Stimulated activated CD4-positive, alpha-beta T cell treated with anti-CD3 and anti-CD28 coated beads, TNF-alpha, amount 100 ng/mL, for 48 hours (primary cell): ENCODE results near the gene EEF1AKMT2.

ENCODE experiments used
- DNase-seq, 3 donors: peaks; one replicate each; pipeline ENCODE4 v3.0.0-alpha.2; 2020; ENCODE audit warnings: low read depth in 3 of 3

Gene EEF1AKMT2

DNA sequence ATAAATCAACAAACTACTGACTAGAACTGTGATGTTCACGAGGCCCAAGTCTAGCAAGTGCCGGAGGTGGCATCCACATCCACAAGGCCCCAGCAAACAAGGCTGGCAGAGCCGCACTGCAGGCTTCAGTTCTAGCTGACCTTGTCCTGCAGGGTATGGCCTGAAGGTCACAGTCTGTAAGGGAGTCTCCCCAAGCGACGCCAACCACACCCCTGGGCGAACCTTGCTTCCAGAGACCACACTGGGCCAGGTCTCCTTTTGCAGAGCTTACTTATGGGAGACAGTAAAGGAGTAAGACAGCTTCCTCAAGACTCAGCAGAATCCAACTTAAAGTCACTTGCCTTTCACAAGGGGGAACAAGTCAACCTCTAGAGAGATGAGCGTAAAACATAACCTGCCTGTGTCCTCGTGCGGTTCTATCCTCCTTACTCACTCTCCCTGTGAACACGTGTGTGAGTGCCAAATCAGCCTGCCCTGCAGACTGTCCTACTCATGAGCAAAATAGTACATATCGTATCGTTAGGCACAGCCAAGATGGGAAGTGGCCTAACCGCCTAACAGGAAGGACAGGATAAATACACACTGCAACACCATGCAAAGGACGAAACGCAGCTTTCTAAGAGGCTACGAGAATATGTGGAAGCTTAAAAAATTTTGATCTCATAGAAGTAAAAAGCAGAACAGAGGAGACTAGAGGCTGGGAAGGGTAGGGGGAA, 70.2 kb downstream of the EEF1AKMT2 start:
- DNase-seq = no peak

DNA sequence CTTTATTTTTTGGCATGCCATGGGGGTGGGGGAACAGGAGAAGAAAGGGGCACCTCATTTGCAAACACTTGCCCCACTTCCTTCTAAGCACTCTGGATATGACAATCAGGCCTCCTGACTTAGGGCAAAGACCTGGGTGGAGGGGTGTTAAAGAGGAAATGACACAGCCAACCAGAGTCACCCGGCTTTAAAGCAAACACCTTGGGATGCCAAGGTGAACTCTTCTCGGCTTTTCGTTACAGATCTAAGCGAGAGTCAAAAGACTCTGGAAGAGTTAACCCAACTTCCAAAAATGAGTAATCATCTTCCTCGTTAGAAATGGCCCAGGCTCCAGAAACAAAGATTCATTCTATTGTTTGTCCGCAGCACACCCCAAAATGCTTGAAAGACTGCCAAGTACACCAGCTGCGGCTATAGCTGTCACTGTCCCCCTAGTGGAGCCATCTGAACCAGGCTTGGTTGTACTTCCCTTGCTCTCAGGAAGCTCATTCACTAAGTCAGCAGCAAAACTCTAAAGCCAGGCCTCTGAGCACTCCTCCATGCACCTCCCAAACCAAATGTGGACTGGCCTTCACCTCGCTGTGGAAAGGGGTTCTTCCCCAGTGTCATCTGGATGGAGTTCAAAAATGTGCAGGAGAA, 72.4 kb downstream of the EEF1AKMT2 start:
- DNase-seq = peak in 1 of 3 donors; percentile 56

DNA sequence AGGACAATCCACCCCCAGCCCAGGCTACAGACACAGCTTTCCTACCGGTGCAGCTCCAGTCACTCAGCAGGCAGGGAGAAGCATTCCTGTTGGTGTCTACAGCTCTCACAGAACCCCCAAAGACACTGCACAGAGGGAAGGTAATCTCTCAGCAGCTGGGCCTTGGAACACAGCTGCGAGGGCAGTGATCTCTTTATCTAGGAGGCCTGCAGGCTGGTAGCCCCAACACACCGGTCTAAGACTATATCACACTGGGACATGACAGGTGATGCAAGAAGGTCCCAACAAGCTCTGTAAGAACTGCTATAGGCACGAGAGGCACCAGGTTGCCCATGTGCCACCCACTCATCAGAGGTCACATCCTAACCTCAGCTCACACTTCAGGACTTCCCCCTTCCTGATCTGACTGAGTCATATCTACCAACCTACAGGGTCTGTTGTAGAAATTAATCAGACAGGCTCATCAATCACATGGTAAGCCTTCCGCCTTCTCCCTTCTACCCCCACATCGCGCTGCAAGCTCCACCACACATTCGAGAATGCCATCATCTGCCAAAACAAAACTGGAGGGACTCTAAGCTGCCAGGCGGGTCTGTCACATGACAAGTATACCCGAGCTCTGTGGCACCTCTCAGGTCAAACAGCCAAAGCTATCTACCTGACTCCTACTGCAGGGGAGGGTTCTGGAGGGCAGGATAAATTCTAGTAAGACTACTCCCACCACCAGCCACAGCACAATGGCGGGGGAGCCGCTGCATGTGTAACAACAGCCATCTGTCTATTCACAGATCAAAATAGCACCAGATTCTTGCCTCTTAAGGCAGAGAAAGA, 73.6 kb downstream of the EEF1AKMT2 start:
- DNase-seq = peak in 2 of 3 donors; percentile 65 to 80

DNA sequence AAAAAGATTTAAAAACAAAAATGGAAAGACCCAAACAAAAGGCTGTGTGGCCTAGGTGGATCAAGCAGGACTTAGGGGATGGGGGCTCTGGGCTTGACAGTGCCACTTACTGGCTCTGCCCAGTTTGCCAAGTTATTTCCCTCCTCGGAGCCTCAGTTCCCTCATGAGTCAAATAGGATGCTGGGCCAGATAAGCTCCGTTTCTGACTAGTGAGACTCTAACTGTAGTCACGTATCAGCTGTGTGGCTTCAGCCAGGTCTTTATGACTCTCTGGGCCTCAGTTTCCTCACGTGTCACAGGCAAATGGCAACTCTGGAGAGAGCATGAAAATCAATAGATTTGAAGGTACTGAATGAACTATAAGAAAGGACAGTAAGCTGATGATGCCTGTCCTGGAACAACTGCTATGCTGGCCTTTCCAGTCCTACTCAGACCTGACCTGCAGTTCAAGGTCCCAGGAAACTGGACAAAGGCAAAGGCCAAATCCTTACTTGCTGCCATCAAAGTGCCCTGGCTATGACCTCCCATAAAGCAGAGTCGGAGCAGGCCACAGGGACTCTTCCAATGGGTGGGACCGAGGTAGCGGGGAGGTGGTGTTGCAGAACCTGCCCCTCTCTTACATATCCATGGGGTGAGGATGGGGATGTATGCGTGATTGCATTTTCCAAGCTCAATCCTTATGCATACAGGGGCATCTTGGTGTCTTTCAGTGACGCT, 74.5 kb downstream of the EEF1AKMT2 start:
- no peak for DNase-seq

GRCh38 chr10:124716369-124716768, 75.3 kb downstream of the EEF1AKMT2 start:
- no peak for DNase-seq

- DNase-seq = no peak
Measured at GRCh38 chr10:124715439-124715838, 76.2 kb downstream of the EEF1AKMT2 start.

DNA sequence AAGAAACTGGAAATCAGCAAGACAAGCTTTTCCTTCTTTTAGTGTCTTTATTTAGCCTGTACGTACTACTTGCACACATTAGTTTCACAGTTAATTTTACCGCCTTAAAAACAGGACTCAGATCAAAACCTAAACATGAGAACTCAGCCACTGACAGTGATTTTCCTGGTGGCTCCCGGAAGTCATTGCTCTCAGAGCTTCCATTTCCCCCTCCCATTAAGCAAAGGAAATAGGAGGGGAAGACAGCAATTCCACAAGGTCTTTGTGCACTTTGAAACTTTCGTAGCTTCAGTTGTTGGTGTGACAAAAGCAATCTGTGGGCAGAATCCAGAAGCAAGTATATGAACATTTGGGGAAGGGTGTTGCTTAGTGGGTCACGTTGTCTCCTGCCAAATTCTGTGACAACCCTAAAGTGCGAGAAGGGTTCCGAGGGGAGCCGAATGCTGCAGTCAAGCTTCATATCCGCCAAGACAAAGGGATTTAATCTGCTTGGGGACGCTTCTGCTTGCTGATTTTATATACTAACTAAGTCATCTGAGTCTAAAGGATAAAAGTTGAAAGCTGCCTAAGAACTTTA, 77.9 kb downstream of the EEF1AKMT2 start:
- no peak for DNase-seq

DNA sequence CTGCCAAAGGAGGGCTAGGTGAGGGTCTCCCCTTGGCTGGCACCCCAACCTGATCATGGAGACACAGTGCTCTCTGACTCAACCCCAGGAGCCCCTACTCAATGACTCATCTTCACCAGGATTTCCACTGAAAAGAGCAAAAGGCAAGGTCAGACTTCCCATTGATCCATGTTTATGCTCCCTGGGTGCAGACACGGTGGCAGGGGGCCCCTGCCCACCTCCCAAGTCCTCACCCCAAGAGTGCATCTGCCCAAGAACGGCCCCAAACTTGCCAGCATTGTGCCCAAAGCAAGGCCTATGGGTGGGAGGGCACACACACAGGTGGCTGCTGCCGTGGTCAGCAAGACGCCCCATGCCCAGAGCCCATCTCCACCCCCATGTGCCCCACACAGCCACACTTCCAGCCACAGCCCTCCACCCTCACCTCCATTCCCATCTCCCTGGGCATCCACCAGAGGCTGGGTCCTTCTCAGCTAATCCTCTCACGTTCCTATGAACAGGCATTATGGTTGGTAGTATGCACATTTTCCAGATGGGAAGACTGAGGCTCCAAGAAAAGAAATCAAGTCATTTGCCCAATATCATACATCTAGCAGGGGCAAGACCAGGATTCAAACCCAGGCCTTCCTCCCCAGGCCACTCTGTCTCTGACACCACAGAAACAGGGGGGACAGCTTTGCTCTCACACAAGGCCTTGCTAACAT, 78.8 kb downstream of the EEF1AKMT2 start:
- DNase-seq = no peak

DNA sequence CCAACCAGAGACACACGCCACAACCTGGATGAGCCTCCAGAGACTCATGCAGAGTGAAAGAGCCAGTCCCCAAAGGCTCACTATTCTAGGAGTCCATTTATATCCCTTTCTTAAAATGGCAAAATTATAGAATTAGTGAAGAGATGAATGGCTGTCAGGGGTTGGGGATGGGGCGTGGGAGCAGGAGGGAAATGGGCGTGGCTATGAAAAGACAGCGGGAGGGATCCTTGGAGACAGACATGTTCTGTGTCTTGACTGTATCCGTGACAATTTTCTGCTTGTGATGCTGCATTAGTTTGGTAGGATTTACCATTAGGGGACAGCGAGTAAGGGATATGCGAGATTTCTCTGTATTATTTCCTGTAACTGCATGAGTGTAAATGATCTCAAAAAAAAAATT, 80.5 kb downstream of the EEF1AKMT2 start:
- no peak for DNase-seq

DNA sequence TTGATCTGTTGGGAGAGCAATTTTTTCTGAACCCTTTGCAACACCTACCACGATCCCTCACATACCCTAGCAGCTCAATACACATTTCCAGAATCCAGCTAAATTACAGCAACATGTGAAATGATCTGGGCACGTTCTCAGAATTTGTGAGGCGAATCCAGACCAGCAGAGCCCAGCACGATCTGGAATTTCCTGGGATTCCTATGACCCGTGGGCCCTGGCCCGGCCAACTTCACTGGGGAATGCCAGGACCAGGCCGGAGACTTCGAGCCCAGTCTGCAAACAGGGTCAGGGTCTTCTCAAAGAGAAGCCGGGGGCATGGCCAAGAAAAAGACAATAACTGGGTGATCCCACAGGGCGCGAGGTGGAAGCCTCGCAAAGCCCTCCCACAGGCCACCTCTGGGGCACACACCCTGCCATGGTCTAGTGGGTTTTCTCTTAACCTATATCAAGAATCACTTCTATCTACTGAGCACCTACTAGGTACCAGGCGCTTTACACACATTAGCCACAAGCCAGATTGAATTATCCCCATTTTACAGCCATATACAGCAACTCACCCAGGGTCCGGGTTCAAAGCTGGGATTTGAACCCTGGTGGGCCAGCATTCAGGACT, 81.3 kb downstream of the EEF1AKMT2 start:
- DNase-seq = no peak

- DNase-seq = no peak
Measured at GRCh38 chr10:124709861-124710260, 81.8 kb downstream of the EEF1AKMT2 start.

DNA sequence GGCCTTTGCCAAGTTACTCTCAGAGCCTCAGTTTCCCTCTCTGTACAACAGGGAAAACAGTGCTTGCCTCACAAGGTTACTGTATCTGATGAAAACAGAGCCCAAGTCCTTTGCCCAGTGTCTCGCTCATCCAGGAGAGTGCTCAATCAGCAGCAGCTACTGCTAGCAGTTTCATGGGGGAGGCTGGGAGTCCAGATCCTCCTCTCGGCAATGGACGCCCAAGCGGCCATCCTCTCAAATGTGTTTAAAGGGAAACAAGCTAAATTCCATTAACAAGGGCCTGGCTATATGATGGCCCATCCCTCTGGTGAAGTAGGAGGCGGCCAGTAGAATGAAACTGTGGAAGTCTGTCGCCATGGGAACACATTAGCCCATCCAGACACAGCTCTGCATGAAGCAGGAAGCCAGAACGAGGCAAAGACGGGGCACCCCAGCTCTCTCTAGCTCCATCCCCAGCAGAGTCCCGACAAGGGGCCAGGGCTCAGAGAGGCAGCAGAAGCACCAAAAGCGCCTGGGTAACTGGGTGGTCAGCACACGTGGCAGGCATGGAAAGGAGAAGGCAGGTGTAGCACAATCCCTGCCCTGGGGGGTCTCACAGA, 82.7 kb downstream of the EEF1AKMT2 start:
- DNase-seq = no peak

- no peak for DNase-seq
Measured at GRCh38 chr10:124708246-124708779, 83.4 kb downstream of the EEF1AKMT2 start.
